Nasal cavity respiratory epithelium epithelial cell of viscerocranial mucosa (primary cell): ENCODE results near the gene ADGRL2. TPM values are rescaled to one million over a fixed set of nuclear protein-coding genes. Genes with fewer than 3 reads are reported as not detected.

Source experiments
- total RNA-seq: library from RNA; depleted of rRNA; stranded (reverse); fragments of >200 nt; gene quantifications from 2 replicates; pipeline ENCODE4 v1.2.3, GENCODE V29; 2014

Gene ADGRL2
- 38.6 and 49.5 TPM in 2 replicates for total RNA-seq

GRCh38 chr1:81800695-81801650 is at the start of gene ADGRL2:
ADGRL2 (plus strand) TSS chr1:81800934; CDS start chr1:81836985, 36,051 bp downstream.

